HEK293 (cell line): ENCODE data around the gene ZDHHC21.

ENCODE experiments used
- CTCF ChIA-PET: fragments of 350-600 bp; formaldehyde crosslinking; extraction: SDS; loops from one replicate; lab custom pipeline; 2021; ENCODE audit warnings: antibody characterized with exemption; lab: Yijun Ruan, JAX
- POLR2A ChIA-PET: fragments of 300-600 bp; formaldehyde crosslinking; extraction: SDS; loops from one replicate; lab custom pipeline; 2020; ENCODE audit warnings: antibody characterized with exemption, inconsistent platforms; lab: Yijun Ruan, JAX
- H3K27ac ChIP-seq: fragments of 200-500 bp; sonication (Bioruptor generic); 2 replicates; pipeline ENCODE4 v1.5.1; 2014; ENCODE audit warnings: low read depth, low read length, control low read depth, inconsistent platforms; ENCODE audit errors: extremely low read depth
- H3K36me3 ChIP-seq, 2 experiments: fragments of 200-500 bp in 1 of 2; sonication (Bioruptor generic) in 1 of 2; 1 replicate in 1 of 2; 2 replicates in 1 of 2; pipeline ENCODE4 v1.5.1; 2014 to 2017; ENCODE audit warnings: inconsistent platforms in 2 of 2, low read length in 2 of 2; ENCODE audit not compliant: control insufficient read depth in 2 of 2, insufficient read depth in 1 of 2
- H3K4me1 ChIP-seq: fragments of 200-500 bp; sonication (Bioruptor generic); 2 replicates; pipeline ENCODE4 v1.5.1; 2014; ENCODE audit warnings: mild to moderate bottlenecking, low read length, inconsistent platforms; ENCODE audit not compliant: control insufficient read depth, insufficient read depth
- H3K4me3 ChIP-seq: 2 replicates; pipeline ENCODE4 v1.5.1; 2011; ENCODE audit warnings: low read depth, mild to moderate bottlenecking, control low read depth, low read length, moderate library complexity
- H3K9me3 ChIP-seq: fragments of 200-500 bp; sonication (Bioruptor generic); 2 replicates; pipeline ENCODE4 v1.5.1; 2014; ENCODE audit warnings: low read depth, low read length, inconsistent platforms; ENCODE audit not compliant: control insufficient read depth, insufficient read depth
- BCL11A ChIP-seq: fragments of 450-650 bp; formaldehyde crosslinking; IDR thresholded peaks from 2 replicates; pipeline ENCODE4 v1.5.1; 2016; ENCODE audit warnings: low read depth, missing biosample characterization, missing genetic modification characterization
- HOXA7 ChIP-seq: sonication (generic); formaldehyde crosslinking; IDR thresholded peaks from 2 replicates; pipeline ENCODE4 v1.8.1; 2022; ENCODE audit warnings: missing genetic modification reagents, borderline replicate concordance
- SETDB1 ChIP-seq: IDR thresholded peaks from one replicate; pipeline ENCODE4 v1.6.1; 2017; ENCODE audit warnings: mild to moderate bottlenecking, low read length, moderate library complexity, mixed read lengths; ENCODE audit not compliant: insufficient read length
- TRIM28 ChIP-seq: IDR thresholded peaks from 2 replicates; pipeline ENCODE4 v1.6.1; 2011; ENCODE audit warnings: low read length, control low read depth, borderline replicate concordance
- YY1 ChIP-seq: fragments of 450-650 bp; formaldehyde crosslinking; IDR thresholded peaks from 2 replicates; pipeline ENCODE4 v1.5.1; 2018; ENCODE audit warnings: missing biosample characterization, missing genetic modification characterization
- ZEB2 ChIP-seq: fragments of 450-650 bp; formaldehyde crosslinking; IDR thresholded peaks from 2 replicates; pipeline ENCODE4 v1.5.1; 2016; ENCODE audit warnings: missing biosample characterization, missing genetic modification characterization
- ZFP3 ChIP-seq: fragments of 450-650 bp; formaldehyde crosslinking; IDR thresholded peaks from 2 replicates; pipeline ENCODE4 v1.5.1; 2016; ENCODE audit warnings: low read depth, missing biosample characterization, missing genetic modification characterization
- ZNF114 ChIP-seq: fragments of 450-650 bp; formaldehyde crosslinking; IDR thresholded peaks from 2 replicates; pipeline ENCODE4 v1.5.0; 2017; ENCODE audit warnings: missing biosample characterization, missing genetic modification characterization
- ZNF121 ChIP-seq: fragments of 450-650 bp; formaldehyde crosslinking; IDR thresholded peaks from 2 replicates; pipeline ENCODE4 v1.5.1; 2016; ENCODE audit warnings: missing biosample characterization, missing genetic modification characterization
- ZNF155 ChIP-seq: fragments of 450-650 bp; formaldehyde crosslinking; IDR thresholded peaks from 2 replicates; pipeline ENCODE4 v1.5.1; 2016; ENCODE audit warnings: missing biosample characterization, missing genetic modification characterization
- ZNF184 ChIP-seq: fragments of 450-650 bp; IDR thresholded peaks from 2 replicates; pipeline ENCODE4 v1.5.1; 2018; ENCODE audit warnings: missing biosample characterization, mild to moderate bottlenecking, missing genetic modification characterization
- ZNF223 ChIP-seq: fragments of 450-650 bp; formaldehyde crosslinking; IDR thresholded peaks from 2 replicates; pipeline ENCODE4 v1.5.1; 2016; ENCODE audit warnings: missing biosample characterization, missing genetic modification characterization
- ZNF23 ChIP-seq: fragments of 450-650 bp; formaldehyde crosslinking; IDR thresholded peaks from 2 replicates; pipeline ENCODE4 v1.5.1; 2016; ENCODE audit warnings: missing biosample characterization, missing genetic modification characterization, borderline replicate concordance
- ZNF266 ChIP-seq: fragments of 450-650 bp; formaldehyde crosslinking; IDR thresholded peaks from 2 replicates; pipeline ENCODE4 v1.5.1; 2016; ENCODE audit warnings: missing biosample characterization, missing genetic modification characterization, low read depth
- ZNF302 ChIP-seq: fragments of 450-650 bp; formaldehyde crosslinking; IDR thresholded peaks from 2 replicates; pipeline ENCODE4 v1.5.1; 2016; ENCODE audit warnings: missing biosample characterization, missing genetic modification characterization, low read depth
- ZNF596 ChIP-seq: fragments of 450-650 bp; IDR thresholded peaks from 2 replicates; pipeline ENCODE4 v1.5.0; 2018; ENCODE audit warnings: missing biosample characterization, mild to moderate bottlenecking, missing genetic modification characterization, moderate library complexity
- TF ChIP-seq, protein P1 (sequence below): fragments of 450-650 bp; formaldehyde crosslinking; IDR thresholded peaks from 2 replicates; pipeline ENCODE4 v1.5.1; 2016; ENCODE audit warnings: missing biosample characterization, missing genetic modification characterization
- TF ChIP-seq, protein P2 (sequence below): fragments of 450-650 bp; formaldehyde crosslinking; IDR thresholded peaks from 2 replicates; pipeline ENCODE4 v1.5.1; 2017; ENCODE audit warnings: missing biosample characterization, missing genetic modification characterization
- TF ChIP-seq, protein P3 (sequence below): fragments of 450-650 bp; formaldehyde crosslinking; IDR thresholded peaks from 2 replicates; pipeline ENCODE4 v1.5.1; 2016; ENCODE audit warnings: missing biosample characterization, missing genetic modification characterization
- TF ChIP-seq, protein P4 (sequence below): fragments of 450-650 bp; formaldehyde crosslinking; IDR thresholded peaks from 2 replicates; pipeline ENCODE4 v1.5.1; 2016; ENCODE audit warnings: missing biosample characterization, missing genetic modification characterization
- TF ChIP-seq, protein P5 (sequence below): fragments of 450-650 bp; formaldehyde crosslinking; IDR thresholded peaks from 2 replicates; pipeline ENCODE4 v1.5.1; 2016; ENCODE audit warnings: missing biosample characterization, missing genetic modification characterization
- TF ChIP-seq, protein P6 (sequence below): fragments of 450-650 bp; formaldehyde crosslinking; IDR thresholded peaks from 2 replicates; pipeline ENCODE4 v1.5.1; 2016; ENCODE audit warnings: missing biosample characterization, missing genetic modification characterization, borderline replicate concordance

Gene ZDHHC21

DNA sequence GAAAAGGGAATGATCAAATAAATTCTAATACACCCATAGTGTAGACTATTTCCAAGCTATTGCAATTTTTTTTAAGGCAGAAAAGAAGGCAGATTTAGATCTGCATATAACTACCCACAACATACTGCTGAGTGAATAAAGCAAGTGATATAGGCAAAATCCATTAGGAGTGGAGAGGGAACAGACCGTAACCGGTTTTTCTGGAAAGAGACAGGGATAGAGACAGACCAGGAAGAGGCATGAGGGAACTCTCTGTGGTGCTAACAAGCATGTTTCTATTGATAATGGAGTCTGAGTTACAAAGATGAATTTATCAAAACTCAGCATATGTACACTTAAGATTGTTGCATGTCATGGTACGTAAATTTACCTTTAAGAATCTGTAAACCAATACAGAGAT lies 14.5 kb downstream of the ZDHHC21 start (continued):
- TF ChIP-seq ZNF266 (tag by site-specific recombination), result no peak
- no peak for TF ChIP-seq SETDB1
- no peak for TF ChIP-seq ZEB2
- TF ChIP-seq ZNF596 (tag by site-specific recombination), result no peak
- TF ChIP-seq, protein P1, sequence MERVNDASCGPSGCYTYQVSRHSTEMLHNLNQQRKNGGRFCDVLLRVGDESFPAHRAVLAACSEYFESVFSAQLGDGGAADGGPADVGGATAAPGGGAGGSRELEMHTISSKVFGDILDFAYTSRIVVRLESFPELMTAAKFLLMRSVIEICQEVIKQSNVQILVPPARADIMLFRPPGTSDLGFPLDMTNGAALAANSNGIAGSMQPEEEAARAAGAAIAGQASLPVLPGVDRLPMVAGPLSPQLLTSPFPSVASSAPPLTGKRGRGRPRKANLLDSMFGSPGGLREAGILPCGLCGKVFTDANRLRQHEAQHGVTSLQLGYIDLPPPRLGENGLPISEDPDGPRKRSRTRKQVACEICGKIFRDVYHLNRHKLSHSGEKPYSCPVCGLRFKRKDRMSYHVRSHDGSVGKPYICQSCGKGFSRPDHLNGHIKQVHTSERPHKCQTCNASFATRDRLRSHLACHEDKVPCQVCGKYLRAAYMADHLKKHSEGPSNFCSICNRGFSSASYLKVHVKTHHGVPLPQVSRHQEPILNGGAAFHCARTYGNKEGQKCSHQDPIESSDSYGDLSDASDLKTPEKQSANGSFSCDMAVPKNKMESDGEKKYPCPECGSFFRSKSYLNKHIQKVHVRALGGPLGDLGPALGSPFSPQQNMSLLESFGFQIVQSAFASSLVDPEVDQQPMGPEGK (tag by site-specific recombination), result no peak
- no peak for TF ChIP-seq ZNF23 (tag by site-specific recombination)
- TF ChIP-seq TRIM28, result no peak
- TF ChIP-seq, protein P2, sequence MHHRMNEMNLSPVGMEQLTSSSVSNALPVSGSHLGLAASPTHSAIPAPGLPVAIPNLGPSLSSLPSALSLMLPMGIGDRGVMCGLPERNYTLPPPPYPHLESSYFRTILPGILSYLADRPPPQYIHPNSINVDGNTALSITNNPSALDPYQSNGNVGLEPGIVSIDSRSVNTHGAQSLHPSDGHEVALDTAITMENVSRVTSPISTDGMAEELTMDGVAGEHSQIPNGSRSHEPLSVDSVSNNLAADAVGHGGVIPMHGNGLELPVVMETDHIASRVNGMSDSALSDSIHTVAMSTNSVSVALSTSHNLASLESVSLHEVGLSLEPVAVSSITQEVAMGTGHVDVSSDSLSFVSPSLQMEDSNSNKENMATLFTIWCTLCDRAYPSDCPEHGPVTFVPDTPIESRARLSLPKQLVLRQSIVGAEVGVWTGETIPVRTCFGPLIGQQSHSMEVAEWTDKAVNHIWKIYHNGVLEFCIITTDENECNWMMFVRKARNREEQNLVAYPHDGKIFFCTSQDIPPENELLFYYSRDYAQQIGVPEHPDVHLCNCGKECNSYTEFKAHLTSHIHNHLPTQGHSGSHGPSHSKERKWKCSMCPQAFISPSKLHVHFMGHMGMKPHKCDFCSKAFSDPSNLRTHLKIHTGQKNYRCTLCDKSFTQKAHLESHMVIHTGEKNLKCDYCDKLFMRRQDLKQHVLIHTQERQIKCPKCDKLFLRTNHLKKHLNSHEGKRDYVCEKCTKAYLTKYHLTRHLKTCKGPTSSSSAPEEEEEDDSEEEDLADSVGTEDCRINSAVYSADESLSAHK, result no peak

DNA sequence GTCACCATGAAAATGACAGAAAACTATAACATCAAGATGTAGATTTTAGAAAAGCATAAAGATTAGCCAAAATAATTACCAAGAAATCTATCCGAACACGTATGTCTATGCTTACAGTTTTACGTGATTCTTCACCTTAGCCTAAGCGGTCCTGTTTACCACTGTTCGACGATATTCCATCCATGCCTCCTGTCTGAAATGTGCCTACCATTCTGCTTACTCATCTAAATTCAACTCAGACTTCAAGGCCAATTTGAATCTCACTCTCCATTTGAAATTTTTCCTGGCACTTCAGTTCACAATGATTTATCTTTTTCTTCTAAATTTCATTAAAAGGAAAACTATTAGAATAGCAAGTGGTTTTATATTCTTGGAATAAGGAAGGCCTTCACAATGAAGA lies 15.4 kb downstream of the ZDHHC21 start:
- POLR2A ChIA-PET, result no interaction called here
- CTCF ChIA-PET, result no interaction called here
- Histone ChIP-seq H3K4me3 (no peak overlapping the region), H3K9me3 (no peaks in the 10 kb centered on the region)
- TF ChIP-seq ZFP3 (tag by site-specific recombination) (no peak), ZNF596 (tag by site-specific recombination) (no peak), ZNF223 (tag by site-specific recombination) (no peak), YY1 (tag by site-specific recombination) (no peak), ZNF184 (no peak), ZNF155 (tag by site-specific recombination) (no peak), ZNF114 (tag by site-specific recombination) (no peak), HOXA7 (CRISPR knock-in tag) (no peak), BCL11A (tag by site-specific recombination) (no peak), ZNF121 (no peak), ZNF302 (no peak)
- TF ChIP-seq, protein P3, sequence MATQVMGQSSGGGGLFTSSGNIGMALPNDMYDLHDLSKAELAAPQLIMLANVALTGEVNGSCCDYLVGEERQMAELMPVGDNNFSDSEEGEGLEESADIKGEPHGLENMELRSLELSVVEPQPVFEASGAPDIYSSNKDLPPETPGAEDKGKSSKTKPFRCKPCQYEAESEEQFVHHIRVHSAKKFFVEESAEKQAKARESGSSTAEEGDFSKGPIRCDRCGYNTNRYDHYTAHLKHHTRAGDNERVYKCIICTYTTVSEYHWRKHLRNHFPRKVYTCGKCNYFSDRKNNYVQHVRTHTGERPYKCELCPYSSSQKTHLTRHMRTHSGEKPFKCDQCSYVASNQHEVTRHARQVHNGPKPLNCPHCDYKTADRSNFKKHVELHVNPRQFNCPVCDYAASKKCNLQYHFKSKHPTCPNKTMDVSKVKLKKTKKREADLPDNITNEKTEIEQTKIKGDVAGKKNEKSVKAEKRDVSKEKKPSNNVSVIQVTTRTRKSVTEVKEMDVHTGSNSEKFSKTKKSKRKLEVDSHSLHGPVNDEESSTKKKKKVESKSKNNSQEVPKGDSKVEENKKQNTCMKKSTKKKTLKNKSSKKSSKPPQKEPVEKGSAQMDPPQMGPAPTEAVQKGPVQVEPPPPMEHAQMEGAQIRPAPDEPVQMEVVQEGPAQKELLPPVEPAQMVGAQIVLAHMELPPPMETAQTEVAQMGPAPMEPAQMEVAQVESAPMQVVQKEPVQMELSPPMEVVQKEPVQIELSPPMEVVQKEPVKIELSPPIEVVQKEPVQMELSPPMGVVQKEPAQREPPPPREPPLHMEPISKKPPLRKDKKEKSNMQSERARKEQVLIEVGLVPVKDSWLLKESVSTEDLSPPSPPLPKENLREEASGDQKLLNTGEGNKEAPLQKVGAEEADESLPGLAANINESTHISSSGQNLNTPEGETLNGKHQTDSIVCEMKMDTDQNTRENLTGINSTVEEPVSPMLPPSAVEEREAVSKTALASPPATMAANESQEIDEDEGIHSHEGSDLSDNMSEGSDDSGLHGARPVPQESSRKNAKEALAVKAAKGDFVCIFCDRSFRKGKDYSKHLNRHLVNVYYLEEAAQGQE (tag by site-specific recombination), result no peak
- TF ChIP-seq, protein P4, sequence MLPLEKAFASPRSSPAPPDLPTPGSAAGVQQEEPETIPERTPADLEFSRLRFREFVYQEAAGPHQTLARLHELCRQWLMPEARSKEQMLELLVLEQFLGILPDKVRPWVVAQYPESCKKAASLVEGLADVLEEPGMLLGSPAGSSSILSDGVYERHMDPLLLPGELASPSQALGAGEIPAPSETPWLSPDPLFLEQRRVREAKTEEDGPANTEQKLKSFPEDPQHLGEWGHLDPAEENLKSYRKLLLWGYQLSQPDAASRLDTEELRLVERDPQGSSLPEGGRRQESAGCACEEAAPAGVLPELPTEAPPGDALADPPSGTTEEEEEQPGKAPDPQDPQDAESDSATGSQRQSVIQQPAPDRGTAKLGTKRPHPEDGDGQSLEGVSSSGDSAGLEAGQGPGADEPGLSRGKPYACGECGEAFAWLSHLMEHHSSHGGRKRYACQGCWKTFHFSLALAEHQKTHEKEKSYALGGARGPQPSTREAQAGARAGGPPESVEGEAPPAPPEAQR (tag by site-specific recombination), result no peak
- TF ChIP-seq, protein P5, sequence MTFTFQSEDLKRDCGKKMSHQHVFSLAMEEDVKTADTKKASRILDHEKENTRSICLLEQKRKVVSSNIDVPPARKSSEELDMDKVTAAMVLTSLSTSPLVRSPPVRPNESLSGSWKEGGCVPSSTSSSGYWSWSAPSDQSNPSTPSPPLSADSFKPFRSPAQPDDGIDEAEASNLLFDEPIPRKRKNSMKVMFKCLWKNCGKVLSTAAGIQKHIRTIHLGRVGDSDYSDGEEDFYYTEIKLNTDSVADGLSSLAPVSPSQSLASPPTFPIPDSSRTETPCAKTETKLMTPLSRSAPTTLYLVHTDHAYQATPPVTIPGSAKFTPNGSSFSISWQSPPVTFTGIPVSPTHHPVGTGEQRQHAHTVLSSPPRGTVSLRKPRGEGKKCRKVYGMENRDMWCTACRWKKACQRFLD (tag by site-specific recombination), result no peak
- TF ChIP-seq, protein P6, sequence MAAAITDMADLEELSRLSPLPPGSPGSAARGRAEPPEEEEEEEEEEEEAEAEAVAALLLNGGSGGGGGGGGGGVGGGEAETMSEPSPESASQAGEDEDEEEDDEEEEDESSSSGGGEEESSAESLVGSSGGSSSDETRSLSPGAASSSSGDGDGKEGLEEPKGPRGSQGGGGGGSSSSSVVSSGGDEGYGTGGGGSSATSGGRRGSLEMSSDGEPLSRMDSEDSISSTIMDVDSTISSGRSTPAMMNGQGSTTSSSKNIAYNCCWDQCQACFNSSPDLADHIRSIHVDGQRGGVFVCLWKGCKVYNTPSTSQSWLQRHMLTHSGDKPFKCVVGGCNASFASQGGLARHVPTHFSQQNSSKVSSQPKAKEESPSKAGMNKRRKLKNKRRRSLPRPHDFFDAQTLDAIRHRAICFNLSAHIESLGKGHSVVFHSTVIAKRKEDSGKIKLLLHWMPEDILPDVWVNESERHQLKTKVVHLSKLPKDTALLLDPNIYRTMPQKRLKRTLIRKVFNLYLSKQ (tag by site-specific recombination), result no peak
- TF ChIP-seq, all 188 proteins: peak for 0
- H3K4me1 ChIP-seq, result no peaks in the 10 kb centered on the region
- H3K27ac ChIP-seq, result no peak overlapping the region
- peaks cover 0 to 4% of the 10 kb centered on the region in 2 experiments; a peak in 1 of 3 replicates for H3K36me3 ChIP-seq
